Panc1 (cell line): Measurements from ENCODE around the gene IGDCC3.

ENCODE experiments used
- CTCF ChIP-seq: fragments of 450-650 bp; IDR thresholded peaks from 2 replicates; pipeline ENCODE4 v1.5.1; 2017; ENCODE audit warnings: mild to moderate bottlenecking
- POLR2AphosphoS5 ChIP-seq: IDR thresholded peaks from 2 replicates; pipeline ENCODE4 v1.6.1; 2012; ENCODE audit warnings: mild to moderate bottlenecking, low read depth, low read length, moderate library complexity
- REST ChIP-seq, 2 experiments: IDR thresholded peaks; 2 replicates each; pipeline ENCODE4 v1.6.1; 2011 to 2012; ENCODE audit warnings: low read depth in 2 of 2, control low read depth in 1 of 2, low read length in 1 of 2, mild to moderate bottlenecking in 1 of 2, moderate library complexity in 1 of 2; ENCODE audit not compliant: insufficient read depth in 1 of 2
- SIN3A ChIP-seq: IDR thresholded peaks from 2 replicates; pipeline ENCODE4 v1.6.1; 2012; ENCODE audit warnings: low read depth, mild to moderate bottlenecking, low read length, moderate library complexity, borderline replicate concordance; ENCODE audit not compliant: insufficient read depth

GRCh38 chr15:65373163-65373651, 4.6 kb downstream of the IGDCC3 start:
- no peak for TF ChIP-seq CTCF
- TF ChIP-seq REST (IDR thresholded peaks at IDR 0.05; ENCODE audit: insufficient read depth in 1 of 2, low read depth in 2 of 2, low read length in 1 of 2) = no peak
- no peak for TF ChIP-seq POLR2AphosphoS5
- TF ChIP-seq SIN3A = no peak
